ENCODE data around the gene RBM45.

DNA sequence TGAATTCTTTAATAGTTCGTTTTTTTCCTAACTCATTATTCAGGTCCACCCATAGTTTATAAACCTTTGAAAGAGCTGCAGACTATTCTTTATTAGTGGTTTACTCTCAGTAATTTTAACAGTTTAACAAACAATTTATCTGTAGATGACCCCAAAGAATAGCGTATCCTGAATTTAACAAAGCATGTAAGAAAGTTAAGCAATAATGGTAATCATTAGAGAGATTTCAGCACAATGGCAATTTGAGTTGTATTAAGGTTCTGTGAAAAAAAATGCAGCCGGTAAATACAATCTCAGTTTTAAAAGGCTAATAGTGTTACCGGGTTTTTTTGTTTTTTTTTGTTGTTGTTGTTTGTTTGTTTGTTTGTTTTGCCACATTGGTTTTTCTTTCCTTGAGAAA lies 40.3 kb downstream of the RBM45 start:
- TF ChIP-seq, protein P1, sequence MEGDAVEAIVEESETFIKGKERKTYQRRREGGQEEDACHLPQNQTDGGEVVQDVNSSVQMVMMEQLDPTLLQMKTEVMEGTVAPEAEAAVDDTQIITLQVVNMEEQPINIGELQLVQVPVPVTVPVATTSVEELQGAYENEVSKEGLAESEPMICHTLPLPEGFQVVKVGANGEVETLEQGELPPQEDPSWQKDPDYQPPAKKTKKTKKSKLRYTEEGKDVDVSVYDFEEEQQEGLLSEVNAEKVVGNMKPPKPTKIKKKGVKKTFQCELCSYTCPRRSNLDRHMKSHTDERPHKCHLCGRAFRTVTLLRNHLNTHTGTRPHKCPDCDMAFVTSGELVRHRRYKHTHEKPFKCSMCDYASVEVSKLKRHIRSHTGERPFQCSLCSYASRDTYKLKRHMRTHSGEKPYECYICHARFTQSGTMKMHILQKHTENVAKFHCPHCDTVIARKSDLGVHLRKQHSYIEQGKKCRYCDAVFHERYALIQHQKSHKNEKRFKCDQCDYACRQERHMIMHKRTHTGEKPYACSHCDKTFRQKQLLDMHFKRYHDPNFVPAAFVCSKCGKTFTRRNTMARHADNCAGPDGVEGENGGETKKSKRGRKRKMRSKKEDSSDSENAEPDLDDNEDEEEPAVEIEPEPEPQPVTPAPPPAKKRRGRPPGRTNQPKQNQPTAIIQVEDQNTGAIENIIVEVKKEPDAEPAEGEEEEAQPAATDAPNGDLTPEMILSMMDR (optimal IDR thresholded peaks at IDR 0.05 in 1 of 3, IDR thresholded peaks at IDR 0.05 in 1 of 3, conservative IDR thresholded peaks at IDR 0.05 in 1 of 3; ENCODE audit: extremely low read depth in 1 of 3, insufficient read depth in 2 of 3, low read length in 3 of 3) = no peak
- TF ChIP-seq EZH2 (IDR thresholded peaks at IDR 0.05; ENCODE audit: low read length) = no peak
